RKO (cell line): Measurements from ENCODE around the gene DGAT2.

Experiments
- DNase-seq: peaks from one replicate; pipeline ENCODE4 v3.0.0-alpha.2; 2016; ENCODE audit warnings: low spot score

Gene DGAT2

DNA sequence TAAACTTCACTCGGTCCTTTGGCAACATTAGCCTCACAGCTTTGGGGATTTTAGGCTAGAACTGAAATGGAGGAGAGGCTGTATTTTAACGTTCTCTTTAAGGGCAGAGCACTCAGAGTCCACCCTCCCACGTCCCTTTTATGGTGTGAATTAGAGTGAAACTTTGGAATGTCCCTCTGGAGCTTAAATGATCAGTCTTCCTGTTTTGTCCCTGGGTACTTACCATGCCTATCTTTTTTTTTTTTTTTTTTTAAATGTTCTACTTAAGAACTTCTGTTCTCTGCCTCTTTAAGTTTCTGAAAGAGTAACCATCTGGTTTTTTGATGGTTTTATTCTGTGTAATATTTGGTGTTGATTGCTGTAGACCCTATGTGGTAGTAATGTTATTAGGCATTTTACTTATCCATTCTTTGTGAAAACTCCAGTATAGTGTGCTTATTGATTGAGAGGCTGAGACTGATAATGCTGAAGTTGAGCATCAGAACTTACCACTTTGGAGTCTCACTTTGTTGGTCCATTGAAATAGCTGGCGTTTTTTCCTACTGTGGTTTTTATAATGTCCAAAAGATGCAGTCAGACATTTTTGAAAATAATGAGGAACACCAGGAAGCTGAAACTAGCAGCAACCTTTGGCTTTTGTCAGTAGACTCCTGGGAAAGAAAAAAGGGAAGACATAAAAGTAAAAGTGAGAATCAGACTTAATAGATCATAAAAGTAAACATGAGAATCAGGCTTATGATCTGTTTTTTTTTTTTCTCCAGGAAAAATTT is 58.1 kb downstream of the DGAT2 start:
- no peak for DNase-seq

DNA sequence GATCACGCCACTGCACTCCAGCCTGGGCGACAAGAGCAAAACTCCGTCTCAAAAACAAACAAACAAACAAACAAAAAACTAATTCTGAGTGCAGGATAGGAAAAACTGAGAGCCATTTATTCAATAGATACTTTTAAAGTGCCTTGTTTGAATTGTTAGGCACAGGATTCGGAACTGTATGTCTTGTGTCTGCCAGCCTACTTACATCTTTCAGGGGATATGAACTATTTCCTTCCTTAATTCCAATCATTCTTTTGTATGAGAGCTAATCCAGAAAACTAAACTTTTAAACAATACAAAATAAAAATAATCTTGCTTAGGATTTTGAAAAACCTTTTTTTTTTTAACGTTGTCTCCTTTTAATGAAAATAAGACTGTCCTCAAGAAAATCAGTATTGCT is 59.0 kb downstream of the DGAT2 start:
- no peak for DNase-seq

GRCh38 chr11:75831915-75832502 is 63.4 kb downstream of the DGAT2 start:
- no peak for DNase-seq

DNA sequence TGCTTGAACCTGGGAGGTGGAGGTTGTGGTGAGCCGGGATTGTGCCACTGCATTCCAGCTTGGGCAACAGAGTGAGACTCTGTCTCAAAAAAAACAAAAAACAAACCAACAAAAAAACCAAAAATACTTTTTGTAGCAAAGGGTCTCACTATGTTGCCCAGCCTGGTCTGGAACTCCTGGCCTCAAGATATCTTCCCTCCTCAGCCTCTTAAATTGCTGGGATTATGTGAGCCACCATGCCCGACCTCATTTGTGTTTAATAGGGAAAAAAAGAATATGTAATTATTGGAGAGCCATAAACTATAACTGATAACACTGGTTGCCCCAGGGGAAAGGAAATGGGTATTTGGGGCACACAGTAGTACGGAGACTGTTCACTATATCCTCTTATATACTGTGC is 66.2 kb downstream of the DGAT2 start:
- DNase-seq = no peak

GRCh38 chr11:75836417-75836816 is 67.8 kb downstream of the DGAT2 start:
- DNase-seq = no peak

GRCh38 chr11:75839851-75840250 is 71.3 kb downstream of the DGAT2 start:
- DNase-seq = no peak

GRCh38 chr11:75840522-75840921 is 71.9 kb downstream of the DGAT2 start:
- DNase-seq = no peak

GRCh38 chr11:75841739-75842138 is 73.2 kb downstream of the DGAT2 start:
- DNase-seq = no peak

DNA sequence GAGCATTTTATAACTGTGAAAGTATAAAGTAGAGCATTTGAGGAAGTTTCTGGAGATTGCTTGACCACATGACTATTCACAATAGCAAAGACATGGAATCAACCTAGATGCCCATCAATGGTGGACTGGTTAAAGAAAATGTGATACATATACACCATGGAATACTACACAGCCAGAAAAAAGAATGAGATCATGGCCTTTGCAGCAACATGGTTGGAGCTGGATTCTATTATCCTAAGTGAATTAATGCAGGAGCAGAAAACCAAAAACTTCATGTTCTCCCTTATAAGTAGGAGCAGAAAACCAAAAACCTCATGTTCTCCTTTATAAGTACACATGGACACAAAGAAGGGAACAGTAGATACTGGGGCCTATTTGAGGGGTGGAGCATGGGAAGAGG is 76.7 kb downstream of the DGAT2 start:
- no peak for DNase-seq

GRCh38 chr11:75849894-75850293 is 81.3 kb downstream of the DGAT2 start:
- peak; percentile 11 for DNase-seq

DNA sequence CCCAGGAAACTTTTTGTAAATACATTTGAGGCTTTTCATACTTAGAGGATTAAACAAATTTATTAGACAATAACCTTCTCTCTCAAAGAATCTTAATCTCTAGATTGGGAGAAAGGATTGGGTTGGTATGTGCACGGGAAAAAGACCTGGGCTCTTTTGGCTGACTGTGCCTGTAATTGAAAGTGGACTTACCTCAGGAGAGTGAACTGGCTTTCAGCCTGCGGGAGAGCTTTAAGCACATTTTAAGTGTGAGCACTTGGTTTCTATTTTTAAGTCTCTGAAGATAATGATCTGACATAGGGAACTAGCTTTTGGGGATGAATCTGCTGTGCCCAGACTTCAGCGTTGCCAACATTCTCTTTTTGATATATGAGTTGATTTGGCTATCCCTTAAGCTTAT is 82.2 kb downstream of the DGAT2 start:
- no peak for DNase-seq
